ENCODE data around the gene SLC5A6.

DNA sequence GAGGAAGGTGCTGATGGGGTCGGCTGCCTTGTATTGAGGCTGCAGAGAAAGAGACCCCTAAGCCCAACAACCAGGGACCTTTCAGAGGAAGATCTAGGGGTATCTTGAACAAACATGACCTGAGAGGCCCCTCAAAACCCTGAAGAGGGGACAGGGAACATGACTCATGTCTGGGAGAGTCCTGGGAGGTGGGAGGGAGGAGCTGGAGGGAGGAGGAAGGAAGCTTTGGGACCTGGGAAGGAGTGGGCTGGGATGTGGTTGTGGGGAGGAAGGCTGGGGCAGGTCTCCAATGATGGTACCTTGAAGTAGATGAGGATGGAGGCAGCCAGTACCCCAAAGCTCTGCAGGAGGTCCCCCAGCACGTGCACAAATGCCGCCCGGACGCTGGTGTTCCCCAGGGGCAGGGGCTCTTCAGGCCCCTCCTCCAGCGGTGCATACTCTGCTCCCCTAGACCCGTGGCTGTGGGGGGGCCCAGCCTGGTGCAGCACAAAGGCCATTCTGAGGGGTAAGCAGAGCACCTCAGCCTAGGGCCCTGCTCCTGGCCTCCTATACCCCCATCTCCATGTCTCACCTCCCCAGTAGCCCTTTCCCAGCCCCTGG lies 44.9 kb upstream of the SLC5A6 start:
- no peak for TF ChIP-seq POLR2AphosphoS5 (IDR thresholded peaks at IDR 0.05)
- TF ChIP-seq, protein P1, sequence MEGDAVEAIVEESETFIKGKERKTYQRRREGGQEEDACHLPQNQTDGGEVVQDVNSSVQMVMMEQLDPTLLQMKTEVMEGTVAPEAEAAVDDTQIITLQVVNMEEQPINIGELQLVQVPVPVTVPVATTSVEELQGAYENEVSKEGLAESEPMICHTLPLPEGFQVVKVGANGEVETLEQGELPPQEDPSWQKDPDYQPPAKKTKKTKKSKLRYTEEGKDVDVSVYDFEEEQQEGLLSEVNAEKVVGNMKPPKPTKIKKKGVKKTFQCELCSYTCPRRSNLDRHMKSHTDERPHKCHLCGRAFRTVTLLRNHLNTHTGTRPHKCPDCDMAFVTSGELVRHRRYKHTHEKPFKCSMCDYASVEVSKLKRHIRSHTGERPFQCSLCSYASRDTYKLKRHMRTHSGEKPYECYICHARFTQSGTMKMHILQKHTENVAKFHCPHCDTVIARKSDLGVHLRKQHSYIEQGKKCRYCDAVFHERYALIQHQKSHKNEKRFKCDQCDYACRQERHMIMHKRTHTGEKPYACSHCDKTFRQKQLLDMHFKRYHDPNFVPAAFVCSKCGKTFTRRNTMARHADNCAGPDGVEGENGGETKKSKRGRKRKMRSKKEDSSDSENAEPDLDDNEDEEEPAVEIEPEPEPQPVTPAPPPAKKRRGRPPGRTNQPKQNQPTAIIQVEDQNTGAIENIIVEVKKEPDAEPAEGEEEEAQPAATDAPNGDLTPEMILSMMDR (IDR thresholded peaks at IDR 0.05): no peak
- no peak for TF ChIP-seq POLR2A (IDR thresholded peaks at IDR 0.05)
- TF ChIP-seq EP300 (IDR thresholded peaks at IDR 0.05): no peak
